GM15510 (cell line): Measurements from ENCODE around the gene KNOP1.

Source experiments
- POLR2A ChIP-seq: IDR thresholded peaks from 3 replicates; pipeline ENCODE4 v1.6.1; 2011; ENCODE audit warnings: borderline replicate concordance; ENCODE audit not compliant: insufficient read length; ENCODE audit errors: extremely low read depth

Gene KNOP1

DNA sequence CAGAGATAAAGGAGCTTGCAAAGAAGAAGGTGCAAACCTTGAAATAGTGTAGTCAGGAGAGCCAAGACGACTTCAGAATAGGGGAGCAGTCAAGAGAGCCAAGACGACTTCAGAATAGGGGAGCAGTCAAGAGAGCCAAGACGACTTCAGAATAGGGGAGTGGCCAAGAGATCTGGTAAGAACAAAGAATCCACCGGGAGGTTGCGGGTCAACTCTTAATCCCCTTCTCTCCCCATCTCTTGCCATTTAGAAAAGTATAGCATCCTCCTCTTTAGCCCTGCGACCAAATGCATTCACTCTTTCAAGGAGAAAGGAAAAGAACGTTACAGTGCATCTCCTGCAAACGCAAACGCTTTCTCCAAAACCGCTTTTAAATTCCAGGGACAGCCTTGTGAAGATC is 713 bp downstream of the KNOP1 start:
- TF ChIP-seq POLR2A, result no peak

DNA sequence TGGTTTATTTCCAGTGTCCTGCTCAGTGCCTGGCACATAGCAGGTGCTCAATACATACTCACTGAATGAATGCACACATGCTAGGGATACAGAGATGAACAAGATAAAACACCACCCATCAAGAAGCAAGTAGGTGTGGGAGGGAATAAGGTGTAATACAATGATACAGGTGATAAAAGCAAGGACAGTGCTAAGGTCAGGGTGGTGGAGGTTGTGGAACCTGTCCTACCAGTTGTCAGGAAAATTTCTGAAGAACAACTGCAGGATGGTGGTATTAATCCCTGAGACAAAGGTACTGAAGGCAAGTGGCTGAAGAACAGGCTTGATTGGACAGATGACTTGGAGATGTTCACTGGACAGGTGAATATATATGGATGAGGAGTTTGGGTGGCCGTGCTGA is 1.8 kb downstream of the KNOP1 start:
- TF ChIP-seq POLR2A, result no peak

DNA sequence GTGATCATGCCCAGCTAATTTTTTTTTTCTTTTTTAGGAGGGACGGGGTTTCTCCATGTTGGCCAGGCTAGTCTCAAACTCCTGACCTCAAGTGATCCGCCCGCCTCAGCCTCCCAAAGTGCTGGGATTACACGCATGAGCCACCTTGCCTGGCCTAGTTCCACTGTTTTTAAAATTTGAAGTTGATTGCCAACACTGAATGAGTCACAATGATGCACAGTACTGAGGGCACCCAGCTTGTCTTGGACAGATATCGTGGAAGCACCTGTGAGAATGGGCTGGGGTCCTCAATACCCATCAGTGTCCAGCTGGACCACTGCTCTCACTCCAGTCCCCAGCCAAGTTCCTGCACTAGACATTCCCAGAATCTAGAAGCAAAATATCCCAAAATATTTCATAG is 2.5 kb downstream of the KNOP1 start:
- TF ChIP-seq POLR2A, result no peak

DNA sequence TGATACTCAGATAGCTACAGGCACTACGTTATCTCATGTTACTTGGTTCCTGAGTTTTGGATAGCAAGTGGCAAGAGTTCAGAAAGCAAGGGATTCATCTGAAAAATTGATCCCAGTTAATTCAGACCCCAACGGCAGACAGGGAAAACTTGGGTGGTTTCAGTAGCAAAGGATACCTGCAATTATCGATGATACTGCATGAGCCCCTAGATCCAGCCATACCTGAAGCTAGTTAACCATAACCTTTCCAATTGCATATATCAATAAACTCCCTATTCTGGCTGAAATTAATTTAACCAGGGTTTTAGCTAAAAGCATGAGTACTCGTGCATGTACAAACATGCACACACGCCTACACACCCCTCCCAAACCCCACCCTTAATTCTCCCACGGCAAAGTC is 4.3 kb downstream of the KNOP1 start:
- TF ChIP-seq POLR2A, result no peak

DNA sequence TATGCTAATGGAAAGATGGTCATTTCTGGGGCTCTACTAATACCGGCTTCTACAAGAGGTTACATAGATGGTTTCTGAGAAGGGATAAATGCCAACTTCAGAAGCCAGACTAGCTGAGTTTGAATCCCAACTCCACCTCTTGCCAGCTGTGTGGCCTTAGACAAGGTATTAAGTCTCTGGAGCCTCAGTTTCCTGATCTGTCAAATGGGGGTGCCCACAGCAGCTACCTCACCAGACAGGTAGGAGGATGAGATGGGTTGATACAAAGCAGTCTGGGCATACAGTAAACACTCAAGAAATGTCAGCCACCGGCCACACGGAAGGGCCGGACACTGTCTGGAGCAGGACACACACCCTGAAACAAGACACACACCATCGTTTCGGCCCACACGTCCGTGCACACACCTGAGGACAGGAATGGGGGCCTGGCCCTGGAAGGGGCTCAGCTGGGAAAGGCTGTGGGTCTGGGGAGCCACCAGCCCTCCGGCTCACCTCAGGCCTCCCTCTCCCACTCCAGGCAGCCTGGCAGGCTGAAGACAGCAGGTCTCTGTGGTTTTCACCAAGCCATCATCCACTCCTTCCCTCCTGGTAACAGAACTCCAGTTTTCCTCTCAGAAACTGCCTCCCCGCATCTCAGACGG is 5.5 kb downstream of the KNOP1 start:
- TF ChIP-seq POLR2A, result no peak

DNA sequence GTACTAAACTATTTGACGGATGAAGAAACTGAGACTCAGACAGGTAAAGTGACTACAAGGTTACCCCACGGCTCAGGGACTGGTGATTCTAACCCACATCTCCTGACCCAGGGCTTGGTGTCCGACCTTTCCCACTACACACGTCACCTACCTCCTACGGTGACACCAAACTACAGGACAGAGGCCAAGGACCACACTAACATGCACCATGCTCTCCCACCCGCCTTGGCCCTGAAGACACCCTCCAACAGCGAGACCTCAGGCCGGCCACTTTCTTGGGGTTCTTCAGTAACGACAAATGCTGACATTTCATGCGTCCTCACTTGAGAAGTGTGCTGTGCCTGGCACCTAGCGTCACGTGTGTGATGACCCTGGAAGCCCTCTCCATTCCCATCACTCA is 6.4 kb downstream of the KNOP1 start:
- TF ChIP-seq POLR2A, result no peak

DNA sequence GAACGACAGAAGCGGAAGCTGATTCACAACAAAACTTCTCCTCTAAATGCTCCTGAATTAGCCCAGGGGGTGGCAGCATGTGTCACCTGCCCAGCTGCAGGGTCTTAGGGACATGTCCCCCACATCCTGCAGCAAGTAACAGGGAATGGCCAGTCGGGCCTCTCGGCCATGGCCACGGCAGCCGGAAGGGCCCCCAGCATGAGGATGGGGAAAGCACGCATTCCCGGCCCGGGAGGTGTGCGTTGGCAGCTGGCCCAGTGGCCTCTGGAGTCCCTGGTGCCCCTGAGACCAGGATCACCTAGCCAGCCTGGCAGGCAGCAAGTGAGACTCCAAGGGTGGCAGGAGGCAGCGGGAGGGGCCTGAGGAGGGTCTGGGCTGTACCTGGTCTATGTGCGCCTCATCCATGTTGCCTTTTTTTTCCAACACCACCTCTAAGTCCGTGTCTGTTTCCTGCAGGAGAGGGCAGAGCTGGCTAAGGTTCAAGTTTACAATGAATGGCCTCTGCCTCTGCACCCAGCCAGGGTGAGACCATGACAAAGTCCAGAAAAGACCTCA is 7.0 kb downstream of the KNOP1 start:
- TF ChIP-seq POLR2A, result no peak

DNA sequence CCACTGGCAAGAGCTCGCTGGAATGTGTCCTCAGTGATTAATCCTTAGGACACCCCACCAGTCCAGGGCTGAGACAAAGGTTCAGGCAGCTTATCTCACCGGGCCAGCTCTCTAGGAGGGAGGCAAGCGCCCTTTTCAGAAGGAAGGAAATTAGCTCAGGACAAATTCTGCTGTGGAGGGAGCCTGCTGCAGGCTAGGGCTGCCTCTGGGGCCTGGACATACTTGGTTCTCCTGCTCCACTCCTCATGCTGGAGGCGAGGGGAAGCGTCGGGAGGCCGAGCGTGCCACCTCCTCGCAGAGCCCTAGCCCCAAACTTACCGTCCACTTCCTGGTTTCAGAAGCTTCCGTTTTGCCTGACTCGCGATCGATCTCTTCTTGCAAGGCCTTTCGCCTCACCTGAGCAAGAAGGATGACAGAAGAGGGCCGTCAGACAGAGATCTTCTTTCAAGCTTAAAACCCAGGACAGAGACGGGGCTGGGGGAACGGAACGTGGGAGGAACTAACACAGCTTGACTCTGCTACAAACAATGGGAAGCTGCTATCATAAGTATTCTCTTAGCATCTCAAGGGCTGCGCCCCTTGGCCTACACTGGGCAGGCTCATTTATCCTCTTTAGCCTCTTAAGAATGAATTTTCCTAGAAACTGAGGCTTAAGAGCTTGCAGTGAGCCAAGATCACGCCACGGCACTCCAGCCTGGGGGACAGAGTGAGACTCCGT is 7.7 kb downstream of the KNOP1 start:
- no peak for TF ChIP-seq POLR2A

DNA sequence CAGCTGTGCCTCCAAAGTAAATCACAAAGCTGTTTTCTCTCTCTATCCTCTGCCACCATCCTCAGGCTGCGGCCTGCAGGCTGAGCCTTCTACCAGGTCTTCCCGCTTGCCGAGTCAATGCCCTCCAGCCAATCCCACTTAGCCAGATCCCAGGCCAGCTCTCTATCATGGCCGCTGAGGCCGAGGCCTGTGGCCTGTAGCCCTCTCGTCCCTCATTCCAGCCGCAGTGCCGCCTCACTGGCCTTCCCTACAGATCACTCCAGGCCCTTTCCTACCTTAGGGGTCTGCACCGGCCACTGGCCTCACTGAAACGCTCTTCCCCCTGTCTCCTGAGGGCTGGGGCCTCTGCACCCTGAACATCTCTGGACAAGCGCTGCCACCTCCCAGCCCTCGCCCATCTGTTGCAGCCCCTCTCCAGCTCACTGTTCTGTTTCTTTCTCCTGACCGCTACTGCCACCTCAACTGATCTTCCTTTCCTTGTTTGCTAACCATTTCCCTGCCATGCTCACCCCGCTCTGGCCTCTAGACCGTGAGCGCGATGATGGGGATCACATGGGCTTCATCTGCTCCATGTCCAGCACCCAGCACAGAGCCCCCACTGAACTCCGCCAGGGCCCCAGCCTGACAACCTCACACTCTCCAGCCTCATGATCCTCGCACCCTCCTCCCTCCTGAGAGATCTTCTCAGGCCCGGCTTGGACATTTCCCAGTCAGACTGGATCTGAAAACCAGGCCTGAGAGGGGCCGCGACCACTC is 8.5 kb downstream of the KNOP1 start:
- TF ChIP-seq POLR2A, result no peak

DNA sequence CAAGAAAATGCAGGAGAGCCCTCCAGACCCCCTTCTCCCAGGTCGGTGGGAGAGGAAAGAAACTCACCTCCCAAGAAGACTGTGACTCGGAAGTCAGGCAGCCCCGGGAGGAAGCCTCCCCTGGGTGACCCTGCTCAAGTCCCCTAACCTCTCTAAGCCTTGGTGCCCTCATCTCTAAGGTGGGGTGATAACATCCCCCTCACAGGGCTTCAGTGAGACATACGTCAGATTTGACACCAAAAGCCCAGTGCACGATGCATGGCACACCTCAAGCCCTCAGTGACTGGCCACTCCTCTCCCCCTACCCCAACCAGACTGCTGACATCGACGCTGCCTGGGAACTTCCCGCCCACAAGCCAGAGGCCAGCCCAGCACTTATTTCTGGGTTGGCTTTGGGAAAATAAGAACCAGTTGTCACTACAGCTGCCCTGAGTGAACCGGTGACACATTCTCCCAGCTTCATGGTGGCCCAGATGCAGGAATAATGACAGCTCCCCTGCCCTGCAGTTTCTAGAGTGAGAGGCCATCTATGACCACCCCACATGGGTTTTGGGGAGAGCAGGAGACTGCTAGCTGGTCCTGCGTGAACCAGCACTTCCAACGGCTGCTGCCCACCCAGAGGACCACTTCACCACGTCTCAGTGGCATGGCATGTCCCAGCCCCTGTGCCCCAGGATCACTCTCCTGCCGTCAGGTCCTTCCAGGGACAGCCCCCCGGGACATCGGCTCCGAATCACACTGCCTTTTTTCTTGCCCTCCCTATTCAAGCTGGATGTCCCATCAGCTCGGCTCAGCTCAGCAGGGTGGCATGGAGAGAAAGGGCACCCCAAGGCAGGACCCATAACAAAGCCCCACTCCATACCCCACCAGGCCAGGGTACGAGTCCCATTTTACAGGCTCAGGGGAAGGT is 9.5 kb downstream of the KNOP1 start:
- no peak for TF ChIP-seq POLR2A

DNA sequence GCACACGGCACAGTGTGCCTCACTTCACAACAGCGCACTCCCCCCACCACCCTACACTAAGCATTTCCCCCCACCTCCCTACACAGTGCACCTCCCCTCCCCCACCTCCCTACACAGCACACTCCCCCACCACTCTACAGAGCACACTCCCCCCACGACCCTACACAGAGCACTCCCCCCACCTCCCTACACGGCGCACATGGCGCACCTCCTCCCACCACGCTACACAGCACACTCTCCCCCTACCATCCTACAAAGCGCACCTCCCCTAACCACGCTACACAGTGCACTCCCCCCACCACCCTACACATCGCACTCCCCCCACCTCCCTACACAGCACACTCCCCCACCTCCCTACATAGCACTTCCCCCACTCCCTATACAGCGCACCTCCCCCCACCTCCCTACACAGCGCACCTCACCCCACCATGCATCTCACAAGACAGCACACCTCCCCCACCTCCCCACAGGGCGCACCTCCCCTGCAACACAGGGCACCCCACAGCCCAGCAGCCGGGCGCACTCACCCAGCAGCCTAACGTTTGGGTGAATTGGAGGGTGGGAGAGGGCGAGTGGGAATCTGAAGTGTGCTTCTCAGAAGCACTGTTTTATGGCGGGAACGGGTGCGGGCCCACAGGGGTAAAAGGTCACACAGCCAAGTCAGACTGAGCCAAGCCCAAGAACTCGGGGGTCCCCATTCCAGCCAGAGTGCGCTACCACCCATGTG is 10.3 kb downstream of the KNOP1 start:
- no peak for TF ChIP-seq POLR2A

DNA sequence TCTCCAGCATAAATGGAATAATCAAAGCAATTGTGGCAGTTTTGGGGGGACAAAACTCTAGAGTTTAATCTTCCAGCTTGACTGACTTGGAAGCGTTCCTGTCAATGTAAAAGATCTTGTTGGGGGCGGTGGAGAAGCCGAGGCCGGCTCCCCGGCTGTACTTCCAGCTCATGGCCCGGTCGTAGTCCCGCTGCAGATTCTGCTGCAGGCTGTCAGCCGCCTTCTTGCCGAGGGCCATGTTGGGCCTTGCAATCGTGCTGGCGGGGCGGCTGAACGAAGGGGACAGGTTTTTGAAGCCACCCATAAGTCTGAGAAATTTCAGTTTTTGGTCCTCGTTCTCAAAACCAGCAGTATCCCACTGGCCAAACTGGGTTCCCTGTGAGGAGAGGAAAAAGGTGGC is 11.2 kb downstream of the KNOP1 start:
- no peak for TF ChIP-seq POLR2A

DNA sequence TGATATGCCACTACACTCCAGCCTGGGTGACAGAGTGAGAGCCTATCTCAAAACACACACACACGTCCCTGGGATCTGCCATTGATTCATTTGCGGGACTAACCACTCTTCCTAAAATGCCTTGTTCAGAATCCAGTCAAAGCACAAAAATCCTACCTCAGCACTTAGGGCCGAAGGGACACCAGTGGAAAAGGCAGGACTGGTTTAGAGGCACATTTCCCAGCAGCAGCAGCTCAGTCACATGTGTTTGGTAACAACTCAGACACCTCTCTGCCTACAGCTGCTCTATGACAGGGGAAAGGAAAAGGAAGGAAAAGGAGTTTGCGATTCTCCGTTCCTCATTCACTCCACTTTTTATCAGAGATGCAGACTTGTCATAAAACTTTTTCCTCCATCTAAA is 12.2 kb downstream of the KNOP1 start:
- no peak for TF ChIP-seq POLR2A

DNA sequence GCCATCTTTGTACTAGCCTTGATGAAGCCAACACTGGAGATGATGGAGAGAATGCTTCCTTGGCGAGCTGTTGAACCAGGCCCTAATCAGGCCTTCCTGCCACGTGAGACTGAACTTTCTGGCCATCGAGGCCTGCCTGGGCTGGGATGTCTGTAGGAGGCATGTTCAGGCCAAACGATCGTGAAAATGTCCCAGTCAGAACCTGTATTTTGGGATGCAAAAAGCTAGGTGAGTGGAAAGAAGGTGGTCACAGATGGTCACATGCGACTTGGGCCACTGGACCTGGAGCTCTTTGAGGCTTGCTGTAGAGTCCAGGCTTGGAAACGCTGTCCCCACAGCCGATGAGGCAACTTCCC is 12.9 kb downstream of the KNOP1 start:
- TF ChIP-seq POLR2A, result no peak
